Stimulated activated CD4-positive, alpha-beta T cell treated with anti-CD3 and anti-CD28 coated beads, Interleukin-12 subunit alpha, Interleukin-12 subunit beta, amount 100 ng/mL, for 24 hours (primary cell): ENCODE results near the gene LRRTM1.

Source experiments
- DNase-seq, 2 experiments: peaks; one replicate each; pipeline ENCODE4 v3.0.0-alpha.2; 2020; ENCODE audit warnings: low read depth in 2 of 2

LRRTM1 gene

DNA sequence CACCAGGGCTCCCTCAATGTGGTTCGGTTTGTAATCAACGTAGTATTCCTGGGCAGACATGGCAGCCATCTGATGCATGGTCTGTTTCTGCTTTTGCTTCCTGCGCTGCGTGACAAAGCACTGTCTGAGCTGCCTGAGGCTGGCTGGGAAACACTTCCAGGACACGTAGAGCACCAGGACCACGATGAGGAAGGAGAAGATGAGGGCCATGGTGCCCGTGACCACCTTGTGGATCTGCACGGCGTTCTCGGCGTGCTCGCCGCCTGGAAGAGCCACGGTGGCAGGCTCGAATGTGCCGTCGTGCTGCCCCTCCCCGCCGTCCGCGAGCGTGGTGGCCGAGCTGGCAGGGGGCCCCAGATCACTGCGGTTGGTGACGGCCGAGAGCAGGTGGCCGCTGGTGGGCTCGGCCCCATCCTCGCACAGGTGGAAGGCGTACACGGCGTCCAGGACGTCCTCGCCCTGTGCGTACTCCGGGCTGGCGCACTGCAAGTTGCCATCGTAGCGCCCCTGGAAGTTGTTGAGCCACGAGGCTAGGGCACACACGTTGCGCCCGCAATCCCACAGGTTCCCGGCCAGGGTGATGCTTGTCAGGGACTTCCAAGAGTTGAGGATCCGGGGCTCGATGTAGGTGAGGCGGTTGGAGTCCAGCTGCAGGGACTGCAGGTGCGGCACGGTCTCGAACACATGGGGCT lies 2.1 kb downstream of the LRRTM1 start:
- DNase-seq, result no peak

DNA sequence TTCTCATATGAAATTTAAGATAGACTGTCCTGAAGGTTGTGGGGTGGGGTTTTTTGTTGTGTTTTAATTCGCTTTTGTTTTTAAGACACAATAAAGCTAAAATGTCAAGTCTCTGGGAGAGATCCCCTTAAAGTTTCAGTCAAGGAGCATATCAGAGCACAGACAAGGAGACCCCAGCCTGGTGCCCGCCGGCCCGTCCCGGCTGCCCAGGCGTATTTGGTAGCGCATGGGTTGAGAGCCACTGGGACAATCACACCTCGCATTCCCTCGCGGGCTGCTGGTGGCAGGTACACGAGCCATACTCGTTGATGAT lies 2.6 kb downstream of the LRRTM1 start:
- DNase-seq, result no peak

DNA sequence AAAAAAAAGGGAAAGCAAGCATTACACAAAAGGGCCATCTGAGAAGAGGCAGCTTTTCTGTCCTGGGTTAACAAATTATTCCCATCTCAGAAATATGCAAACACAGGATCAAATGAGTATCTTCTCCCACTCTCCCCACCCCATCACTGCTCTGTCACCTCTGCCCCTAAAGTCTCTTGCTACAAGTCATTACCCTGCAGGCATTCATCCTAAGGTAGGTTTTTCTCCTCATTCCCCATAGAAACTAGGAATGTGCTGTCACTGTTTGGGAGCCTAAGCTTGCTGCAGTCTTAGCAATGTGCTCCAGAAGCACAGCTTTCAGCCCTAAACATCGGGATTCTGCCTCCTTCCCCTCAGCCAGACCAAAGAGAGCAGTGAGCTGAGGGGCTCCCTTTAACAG lies 3.6 kb downstream of the LRRTM1 start:
- DNase-seq, result no peak

DNA sequence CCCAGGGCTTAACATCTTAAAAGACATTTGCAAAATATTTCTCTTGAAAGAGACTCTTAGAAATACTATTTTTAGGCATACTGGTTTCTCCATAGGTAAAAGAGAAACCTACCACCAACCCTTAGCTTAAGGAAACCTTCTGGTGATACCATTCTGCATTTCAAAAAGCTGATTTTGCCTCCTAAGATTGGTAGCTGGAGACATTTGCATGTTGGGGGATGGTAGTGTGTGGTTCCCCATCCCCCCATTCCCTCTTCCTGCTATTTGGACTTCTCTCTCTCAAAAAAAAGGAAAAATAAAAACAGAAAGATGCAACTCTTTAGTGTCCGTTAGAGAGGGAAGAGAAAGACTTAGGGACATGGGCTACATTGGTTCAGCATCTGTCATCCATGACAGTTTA lies 4.2 kb downstream of the LRRTM1 start:
- DNase-seq, result no peak

DNA sequence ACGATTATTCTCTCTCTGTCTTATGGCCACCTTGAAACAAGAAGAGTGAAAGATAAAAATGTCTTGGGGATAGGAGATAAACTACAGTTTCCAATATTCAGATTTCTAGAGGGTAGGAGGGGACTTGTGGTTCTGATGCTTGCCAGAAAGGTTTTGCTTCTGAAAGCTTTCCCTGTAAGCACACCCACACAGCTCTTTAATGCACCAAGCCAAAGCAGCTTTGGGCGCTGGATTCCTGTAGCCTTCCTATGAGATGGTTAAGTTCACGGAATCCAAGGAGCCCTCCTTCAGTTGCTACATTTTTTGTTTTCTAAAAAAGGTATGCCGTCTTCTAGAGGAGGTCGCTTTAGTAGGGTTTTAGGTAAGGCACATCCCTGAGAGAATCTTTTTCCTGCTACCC lies 4.9 kb downstream of the LRRTM1 start:
- no peak for DNase-seq

DNA sequence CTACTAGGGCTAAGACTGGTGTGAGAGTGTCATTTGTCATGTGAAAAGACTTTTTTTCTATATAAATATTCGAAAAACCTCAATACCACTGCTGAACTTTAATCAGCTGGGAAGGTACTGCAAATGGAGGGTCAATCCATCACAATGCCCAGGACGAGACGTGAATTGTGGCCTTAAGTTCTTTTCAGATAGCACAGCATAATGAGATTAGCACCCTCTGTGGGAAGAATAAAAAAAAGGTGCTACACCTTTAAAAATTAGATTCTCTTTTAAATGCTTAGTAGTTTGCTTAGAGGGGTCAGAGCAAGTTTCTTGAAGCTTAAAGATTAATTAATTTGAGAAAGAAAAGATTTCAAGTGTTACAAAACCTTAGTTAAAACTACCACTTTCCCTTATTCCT lies 5.6 kb downstream of the LRRTM1 start:
- no peak for DNase-seq

DNA sequence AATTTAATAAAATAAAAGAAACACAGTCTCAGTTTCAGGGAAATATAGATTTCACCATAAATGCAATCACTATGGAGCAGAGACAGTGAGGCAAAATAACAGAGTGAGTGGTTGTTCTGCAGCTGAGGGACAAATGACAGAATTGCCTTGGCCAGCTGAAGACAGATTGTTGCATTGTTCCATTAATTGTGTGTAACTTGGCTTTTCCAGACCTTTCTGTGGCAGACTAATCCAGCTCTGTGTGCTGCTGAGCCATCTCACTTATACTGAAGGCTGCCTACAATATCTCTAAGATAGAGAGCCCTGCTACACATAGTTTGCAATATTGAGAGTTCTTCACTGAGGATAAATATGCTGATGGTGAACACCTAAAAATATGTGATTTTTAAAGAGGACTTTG lies 11.5 kb downstream of the LRRTM1 start:
- no peak for DNase-seq

DNA sequence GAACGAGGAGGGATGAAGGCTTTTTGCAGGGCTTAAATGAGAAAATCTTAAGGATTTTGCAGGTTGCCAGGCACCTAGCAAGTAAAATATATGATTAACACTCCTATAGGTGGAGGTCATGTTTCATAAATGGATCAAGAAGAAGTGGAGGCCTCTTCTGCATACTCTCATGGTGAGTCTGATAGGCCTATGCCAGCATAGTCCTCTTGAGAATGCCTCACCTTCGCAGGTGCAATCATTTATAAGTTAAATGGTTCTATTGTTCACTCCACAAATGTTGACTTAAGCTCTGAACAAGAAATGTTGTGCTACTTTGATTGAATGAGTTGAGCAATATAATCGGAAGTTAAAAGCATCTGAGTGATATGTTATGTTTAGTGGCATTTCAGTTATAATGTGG lies 12.1 kb downstream of the LRRTM1 start:
- no peak for DNase-seq

DNA sequence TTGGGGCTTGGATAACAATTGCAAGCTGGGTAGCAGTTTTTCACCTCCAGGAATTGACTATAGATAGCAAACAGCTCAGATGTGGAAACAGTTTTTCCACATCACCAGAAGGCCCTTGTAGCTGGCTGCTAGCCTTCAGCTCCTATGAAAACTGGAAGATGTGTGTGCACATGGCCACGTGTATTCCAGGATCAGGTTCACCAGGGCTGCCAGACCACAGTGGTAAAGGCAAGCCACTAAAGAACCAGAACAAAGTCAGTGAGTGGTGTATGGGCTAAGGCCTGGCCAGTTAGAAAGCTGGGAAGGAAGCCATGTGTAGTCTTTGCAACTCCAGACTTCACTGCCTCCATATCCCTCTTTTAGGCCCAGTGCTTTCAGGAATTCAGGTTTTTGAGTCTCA lies 12.9 kb downstream of the LRRTM1 start:
- no peak for DNase-seq

DNA sequence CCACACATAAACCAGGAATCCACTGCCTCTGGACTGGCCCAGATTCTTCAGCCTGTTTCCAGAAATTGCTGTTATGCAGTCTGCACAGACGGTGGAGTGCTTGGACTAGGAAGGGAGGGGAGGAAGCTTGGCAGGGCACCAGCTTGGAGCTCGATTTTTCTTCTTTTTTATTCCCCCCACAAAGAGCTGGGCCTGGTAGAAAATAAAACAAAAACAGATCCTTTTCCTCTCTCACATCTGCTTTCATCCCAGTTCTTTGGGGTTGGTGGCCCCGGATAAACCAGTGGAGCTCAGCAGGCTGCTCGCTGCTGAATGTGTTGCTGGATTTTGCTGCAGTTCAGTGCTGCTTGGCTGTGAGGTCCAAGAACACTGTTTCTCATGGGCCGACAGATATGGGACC lies 16.0 kb downstream of the LRRTM1 start:
- no peak for DNase-seq

DNA sequence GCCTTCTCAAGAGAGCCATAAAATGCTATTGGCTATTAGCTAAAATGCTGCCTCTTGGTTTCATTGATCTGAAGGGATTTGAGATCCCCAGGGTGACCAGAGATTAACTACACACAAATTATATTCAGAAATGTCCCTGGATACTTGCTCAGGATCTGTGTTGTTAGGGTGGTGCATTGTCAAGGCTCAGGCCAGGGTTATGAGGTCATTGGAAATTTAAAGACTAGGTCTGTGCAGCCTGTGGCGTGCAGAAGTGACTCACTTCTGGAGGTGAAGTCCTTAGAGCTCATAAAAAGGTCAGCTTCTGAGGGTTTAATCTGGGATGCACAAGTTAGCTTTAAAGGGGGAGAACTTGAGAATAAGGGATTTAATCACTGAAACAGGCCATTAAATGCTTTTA lies 23.5 kb downstream of the LRRTM1 start:
- no peak for DNase-seq

DNA sequence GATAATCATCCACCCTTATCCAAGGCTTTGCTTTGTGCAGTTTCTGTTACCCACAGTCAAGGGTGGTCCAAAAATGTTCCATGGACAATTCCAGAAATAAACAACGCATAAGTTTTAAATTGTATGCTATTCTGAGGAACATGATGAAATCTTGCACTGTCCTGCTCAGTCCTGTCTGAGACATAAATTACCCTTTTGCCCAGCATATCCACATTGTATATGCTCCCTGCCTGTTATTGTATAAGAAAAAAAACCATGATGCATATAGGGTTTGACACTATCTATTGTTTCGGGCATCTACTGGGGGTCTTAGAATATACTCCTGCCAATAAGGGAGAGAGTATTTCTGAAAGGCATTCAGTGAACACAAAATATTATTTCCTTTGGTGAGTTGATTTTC lies 24.0 kb downstream of the LRRTM1 start:
- DNase-seq, result no peak

DNA sequence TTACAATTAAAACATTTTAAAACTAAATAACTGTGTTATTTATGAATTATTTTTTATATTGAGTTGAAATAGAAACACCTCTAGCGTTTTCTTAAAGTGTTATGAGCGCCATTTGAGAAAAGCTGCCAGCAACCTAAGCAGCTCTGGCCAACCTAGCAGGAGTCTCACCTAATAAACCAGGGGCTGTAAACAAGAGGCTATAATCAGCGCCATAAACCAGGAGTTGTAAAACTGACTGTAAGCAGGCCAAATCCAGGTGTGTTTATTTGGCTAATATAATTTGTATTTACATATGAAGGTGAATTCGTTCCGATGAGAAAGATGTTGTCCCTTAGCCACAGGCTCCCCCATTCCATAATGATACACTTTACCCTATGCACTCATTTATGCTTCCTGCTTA lies 34.7 kb downstream of the LRRTM1 start:
- no peak for DNase-seq

DNA sequence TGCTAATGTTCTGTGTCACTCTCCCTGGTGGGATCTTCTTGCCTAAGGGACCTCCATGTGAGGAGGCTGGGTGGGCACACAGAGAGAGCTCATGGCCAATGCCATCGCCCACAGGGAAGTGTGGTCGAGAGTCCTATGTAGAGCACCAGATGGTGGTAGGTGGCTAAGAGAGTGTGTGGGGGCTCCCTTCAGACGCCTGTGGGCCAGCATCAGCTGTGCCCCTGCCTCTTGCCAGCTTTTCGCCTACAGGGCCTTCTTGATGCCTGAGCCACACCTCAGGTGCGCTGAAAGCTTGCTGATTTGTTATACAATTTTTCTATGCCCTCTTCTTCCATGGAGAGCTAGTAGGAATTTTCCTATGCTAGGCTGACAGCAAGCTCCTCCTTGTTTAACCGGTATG lies 38.3 kb downstream of the LRRTM1 start:
- DNase-seq, result no peak

DNA sequence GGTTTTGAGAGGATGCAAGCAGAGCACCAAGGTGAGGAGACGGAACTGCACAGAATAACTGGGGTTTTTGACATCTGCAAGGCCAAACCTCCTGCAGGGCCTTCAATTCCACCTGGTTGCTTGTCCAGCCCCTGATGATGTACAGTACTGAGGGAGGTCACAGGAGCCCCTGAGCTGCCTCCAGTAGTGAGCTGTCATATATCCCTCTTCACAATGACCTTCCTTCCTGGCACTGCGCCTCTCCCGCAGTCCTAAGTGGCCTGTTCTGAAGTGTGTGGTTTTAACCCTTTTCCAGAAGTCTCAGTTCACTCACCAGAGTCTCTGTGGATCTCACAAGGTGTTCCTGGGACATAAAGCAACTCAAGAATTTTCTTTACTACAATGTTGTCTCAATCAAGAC lies 45.3 kb downstream of the LRRTM1 start:
- no peak for DNase-seq

DNA sequence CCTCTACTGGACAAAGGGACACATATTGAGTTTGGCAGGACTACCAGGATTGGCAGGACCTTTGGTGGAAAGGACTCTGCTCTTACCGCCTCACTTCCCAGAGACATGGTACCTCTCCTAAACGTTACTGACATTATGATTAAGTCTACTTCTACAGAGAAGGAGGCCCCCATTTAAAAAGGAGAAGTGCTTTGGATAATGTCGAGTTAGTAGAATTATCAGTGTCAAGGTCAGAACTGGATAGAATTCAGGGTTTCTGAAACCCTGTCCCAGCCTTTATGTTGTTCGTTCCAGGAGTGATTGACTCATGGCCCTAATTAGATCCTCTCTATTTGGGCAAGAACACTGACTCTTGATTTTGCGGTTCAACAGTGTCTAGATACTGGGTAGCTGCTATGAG lies 45.8 kb downstream of the LRRTM1 start:
- no peak for DNase-seq

DNA sequence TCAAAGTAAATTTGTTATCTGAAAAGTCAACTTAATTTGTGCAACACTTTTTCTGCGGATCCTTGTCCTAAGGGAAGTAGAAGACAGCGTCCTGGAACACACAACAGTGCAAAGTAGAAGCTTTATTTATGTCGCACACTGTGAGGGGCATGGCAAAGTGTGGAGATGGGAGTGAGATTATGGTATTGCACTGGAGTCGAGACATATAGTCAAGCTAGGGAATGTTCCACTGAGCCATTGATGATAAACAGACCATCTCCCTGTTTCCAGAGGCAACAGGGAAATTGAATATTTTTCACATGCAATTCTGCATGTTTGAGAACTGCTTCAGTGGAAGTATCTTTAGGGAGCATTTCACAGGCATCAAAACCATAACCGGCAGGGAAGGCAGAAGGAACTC lies 46.2 kb downstream of the LRRTM1 start:
- no peak for DNase-seq

DNA sequence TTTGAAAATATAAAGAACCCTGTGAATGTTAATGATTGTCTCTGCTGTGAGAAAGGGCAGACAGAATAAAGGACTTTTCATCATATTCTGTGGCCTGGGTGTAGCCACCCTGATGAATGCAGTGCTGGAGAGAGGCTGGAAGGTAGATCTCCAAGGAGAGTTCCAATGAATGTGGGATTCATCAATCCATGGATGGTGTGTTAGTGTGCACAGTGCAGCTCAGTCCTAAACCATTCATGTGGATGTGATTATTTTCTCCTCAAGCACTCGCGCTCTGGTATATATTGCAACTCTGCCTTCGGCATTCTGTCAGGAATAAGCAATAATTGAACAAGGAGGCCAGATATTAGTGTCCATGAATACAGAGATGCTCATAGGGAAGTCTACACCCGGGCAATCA lies 47.1 kb downstream of the LRRTM1 start:
- DNase-seq, result no peak

DNA sequence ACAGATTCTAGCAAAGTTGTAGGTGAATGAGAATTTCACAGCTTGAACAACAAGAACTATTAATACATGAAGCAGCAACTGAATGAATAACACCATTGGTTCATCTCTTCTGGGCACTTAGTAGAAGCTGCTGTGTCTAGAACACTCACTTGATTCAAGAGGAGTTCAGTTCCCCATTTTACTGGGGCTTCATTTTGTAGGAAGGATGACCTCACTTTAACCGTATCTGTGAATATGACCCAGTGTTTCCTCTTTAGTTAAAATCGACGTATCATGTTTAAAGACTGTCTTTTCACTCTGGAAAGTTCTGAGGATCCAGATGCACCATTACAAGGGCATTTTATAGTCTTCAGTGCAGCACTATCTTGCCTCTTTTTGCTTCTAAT lies 47.8 kb downstream of the LRRTM1 start:
- no peak for DNase-seq

DNA sequence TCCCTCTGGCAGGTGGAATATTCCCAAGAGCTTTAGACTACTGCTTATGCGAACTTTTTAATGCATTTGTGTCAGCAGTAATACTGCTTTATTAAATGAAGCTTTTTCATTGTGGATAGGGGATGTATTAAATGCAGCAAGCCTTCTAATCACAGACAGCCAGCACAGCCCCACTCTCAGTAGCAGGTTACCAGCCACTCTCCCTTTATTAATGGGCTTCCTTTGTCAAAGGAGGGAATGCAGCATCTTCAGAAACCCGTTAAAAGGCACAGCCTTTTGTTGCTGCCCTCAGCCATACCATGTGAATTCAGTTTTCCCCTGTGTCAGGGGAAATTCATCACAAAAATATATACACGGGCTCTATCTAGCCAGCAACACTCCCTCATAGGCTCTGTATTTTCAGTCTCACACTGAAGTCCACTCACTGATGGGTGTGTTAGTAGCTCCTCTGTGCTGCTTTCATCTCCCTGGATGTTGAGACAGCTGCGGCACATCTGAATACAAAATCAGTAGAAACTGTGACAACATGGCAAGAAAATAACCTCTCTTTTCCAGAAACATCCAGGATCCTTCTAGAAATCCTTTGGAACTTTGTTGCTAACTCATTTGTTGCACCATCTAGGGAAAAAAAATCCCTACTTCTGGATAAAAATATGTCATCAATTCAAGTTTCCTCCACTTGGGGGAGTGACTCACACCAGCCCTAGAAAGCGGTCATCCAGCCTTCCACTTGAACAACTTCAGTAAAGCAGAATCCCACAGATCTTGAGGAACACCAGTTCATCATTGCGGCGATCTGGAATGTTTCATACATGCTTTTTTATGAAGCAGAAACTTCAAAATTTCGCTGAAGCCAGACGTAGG lies 48.4 kb downstream of the LRRTM1 start:
- DNase-seq, result no peak

DNA sequence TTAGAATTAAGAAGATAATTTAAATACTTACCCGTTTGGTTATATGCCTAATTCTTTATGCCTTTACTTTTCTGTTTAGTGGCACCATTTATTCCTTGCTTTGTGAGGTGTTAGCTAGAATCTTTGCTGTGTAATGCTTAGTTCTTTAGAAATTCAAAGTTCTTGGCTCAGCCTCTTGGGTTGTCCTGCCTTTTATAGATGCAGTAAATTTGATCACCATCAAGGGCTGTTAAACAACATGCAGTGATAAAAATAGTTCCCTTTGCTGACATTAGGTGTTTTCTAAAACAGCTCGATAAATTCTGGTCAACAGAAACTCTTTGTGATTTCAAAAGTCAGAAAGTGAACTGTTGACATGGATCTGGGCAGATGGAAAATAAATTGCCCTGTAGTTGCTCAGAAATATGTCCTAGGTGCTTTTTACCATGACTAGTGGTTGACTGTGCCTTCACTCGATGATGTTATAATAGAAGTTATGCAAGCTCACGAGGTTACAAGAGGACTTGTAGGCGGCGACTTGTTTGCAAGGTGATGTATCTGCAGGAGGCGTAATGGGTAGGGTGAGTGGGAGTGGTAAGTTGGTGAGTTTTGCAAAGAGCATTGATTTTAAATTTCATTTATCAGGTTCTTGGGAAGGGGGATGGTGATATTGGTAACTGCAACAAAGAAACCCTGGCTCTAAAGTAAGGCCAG lies 52.1 kb downstream of the LRRTM1 start:
- no peak for DNase-seq
